ENCODE results near the gene ALKBH5. TPM values are rescaled to one million over a fixed set of nuclear protein-coding genes. Genes with fewer than 3 reads are reported as not detected.
A peak's percentile ranks its signal among the peaks of the same experiment; 100 is the strongest.

The ALKBH5 gene
- total and polyA plus RNA-seq, 2 experiments from 2014 or later: 32.2 to 117 TPM

DNA sequence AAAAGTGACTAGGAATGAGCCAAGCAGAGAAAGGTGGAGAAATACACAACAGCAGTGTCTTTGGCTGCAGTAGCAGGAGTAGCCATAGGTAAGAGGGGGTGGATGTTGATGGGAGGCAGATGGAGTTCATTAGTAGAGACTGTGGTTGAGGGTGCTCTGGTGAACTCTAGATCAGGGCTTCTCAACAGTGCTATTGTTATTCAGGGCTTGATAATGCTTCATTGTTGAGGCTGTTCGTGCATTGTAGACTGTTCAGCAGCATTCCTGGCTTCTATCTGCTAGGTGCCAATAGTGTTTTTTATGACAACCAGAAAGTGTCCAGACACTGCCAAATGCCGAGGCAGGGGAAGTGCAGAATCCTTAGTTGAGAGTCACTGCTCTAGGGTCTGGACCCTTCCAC lies 3.6 kb downstream of the ALKBH5 start:
- Histone ChIP-seq H3K36me3 (ENCODE audit: insufficient read depth) (peaks cover 7% of the 10 kb centered on the region; the same call in 1 of the 2 replicates), H3K27ac (ENCODE audit: low read depth) (peak overlapping the region; percentile 50; the same call in 1 of the 2 replicates), H3K79me2 (replicated peaks; ENCODE audit: insufficient read depth) (peaks cover 81% of the 10 kb centered on the region), H3K27me3 (ENCODE audit: insufficient read depth) (no peaks in the 10 kb centered on the region), H3F3A (replicated peaks; ENCODE audit: low read depth) (peaks cover 19% of the 10 kb centered on the region), H3K9me2 (ENCODE audit: insufficient read depth) (no peaks in the 10 kb centered on the region), H3K4me1 (ENCODE audit: insufficient read depth) (peaks cover 32% of the 10 kb centered on the region), H3K4me2 (peak overlapping the region; percentile 100), H3K4me3 (peak overlapping the region; percentile 67), H4K20me1 (replicated peaks; ENCODE audit: insufficient read depth) (peaks cover 73% of the 10 kb centered on the region), H2AFZ (no peak overlapping the region)
- ATAC-seq (no peak), DNase-seq (ENCODE audit: low spot score) (no peak)
- 0 out of 2 replicates have a peak overlapping the region, but pooled peaks have one; percentile 42 for H3K27ac Mint-ChIP-seq
- H3K4me1 Mint-ChIP-seq: peaks cover 41% of the 10 kb centered on the region
- TF ChIP-seq, protein P1, sequence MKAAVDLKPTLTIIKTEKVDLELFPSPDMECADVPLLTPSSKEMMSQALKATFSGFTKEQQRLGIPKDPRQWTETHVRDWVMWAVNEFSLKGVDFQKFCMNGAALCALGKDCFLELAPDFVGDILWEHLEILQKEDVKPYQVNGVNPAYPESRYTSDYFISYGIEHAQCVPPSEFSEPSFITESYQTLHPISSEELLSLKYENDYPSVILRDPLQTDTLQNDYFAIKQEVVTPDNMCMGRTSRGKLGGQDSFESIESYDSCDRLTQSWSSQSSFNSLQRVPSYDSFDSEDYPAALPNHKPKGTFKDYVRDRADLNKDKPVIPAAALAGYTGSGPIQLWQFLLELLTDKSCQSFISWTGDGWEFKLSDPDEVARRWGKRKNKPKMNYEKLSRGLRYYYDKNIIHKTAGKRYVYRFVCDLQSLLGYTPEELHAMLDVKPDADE (IDR thresholded peaks at IDR 0.05): no peak
- TF ChIP-seq EZH2 (IDR thresholded peaks at IDR 0.05; ENCODE audit: low read depth, unreplicated experiment): no peak
- TF ChIP-seq, protein P2, sequence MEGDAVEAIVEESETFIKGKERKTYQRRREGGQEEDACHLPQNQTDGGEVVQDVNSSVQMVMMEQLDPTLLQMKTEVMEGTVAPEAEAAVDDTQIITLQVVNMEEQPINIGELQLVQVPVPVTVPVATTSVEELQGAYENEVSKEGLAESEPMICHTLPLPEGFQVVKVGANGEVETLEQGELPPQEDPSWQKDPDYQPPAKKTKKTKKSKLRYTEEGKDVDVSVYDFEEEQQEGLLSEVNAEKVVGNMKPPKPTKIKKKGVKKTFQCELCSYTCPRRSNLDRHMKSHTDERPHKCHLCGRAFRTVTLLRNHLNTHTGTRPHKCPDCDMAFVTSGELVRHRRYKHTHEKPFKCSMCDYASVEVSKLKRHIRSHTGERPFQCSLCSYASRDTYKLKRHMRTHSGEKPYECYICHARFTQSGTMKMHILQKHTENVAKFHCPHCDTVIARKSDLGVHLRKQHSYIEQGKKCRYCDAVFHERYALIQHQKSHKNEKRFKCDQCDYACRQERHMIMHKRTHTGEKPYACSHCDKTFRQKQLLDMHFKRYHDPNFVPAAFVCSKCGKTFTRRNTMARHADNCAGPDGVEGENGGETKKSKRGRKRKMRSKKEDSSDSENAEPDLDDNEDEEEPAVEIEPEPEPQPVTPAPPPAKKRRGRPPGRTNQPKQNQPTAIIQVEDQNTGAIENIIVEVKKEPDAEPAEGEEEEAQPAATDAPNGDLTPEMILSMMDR (conservative IDR thresholded peaks at IDR 0.05; ENCODE audit: low read depth in 2 of 2): no peak
- TF ChIP-seq CREB1 (CRISPR knock-in tag; IDR thresholded peaks at IDR 0.05; ENCODE audit: low read depth): no peak
- TF ChIP-seq, protein P3, sequence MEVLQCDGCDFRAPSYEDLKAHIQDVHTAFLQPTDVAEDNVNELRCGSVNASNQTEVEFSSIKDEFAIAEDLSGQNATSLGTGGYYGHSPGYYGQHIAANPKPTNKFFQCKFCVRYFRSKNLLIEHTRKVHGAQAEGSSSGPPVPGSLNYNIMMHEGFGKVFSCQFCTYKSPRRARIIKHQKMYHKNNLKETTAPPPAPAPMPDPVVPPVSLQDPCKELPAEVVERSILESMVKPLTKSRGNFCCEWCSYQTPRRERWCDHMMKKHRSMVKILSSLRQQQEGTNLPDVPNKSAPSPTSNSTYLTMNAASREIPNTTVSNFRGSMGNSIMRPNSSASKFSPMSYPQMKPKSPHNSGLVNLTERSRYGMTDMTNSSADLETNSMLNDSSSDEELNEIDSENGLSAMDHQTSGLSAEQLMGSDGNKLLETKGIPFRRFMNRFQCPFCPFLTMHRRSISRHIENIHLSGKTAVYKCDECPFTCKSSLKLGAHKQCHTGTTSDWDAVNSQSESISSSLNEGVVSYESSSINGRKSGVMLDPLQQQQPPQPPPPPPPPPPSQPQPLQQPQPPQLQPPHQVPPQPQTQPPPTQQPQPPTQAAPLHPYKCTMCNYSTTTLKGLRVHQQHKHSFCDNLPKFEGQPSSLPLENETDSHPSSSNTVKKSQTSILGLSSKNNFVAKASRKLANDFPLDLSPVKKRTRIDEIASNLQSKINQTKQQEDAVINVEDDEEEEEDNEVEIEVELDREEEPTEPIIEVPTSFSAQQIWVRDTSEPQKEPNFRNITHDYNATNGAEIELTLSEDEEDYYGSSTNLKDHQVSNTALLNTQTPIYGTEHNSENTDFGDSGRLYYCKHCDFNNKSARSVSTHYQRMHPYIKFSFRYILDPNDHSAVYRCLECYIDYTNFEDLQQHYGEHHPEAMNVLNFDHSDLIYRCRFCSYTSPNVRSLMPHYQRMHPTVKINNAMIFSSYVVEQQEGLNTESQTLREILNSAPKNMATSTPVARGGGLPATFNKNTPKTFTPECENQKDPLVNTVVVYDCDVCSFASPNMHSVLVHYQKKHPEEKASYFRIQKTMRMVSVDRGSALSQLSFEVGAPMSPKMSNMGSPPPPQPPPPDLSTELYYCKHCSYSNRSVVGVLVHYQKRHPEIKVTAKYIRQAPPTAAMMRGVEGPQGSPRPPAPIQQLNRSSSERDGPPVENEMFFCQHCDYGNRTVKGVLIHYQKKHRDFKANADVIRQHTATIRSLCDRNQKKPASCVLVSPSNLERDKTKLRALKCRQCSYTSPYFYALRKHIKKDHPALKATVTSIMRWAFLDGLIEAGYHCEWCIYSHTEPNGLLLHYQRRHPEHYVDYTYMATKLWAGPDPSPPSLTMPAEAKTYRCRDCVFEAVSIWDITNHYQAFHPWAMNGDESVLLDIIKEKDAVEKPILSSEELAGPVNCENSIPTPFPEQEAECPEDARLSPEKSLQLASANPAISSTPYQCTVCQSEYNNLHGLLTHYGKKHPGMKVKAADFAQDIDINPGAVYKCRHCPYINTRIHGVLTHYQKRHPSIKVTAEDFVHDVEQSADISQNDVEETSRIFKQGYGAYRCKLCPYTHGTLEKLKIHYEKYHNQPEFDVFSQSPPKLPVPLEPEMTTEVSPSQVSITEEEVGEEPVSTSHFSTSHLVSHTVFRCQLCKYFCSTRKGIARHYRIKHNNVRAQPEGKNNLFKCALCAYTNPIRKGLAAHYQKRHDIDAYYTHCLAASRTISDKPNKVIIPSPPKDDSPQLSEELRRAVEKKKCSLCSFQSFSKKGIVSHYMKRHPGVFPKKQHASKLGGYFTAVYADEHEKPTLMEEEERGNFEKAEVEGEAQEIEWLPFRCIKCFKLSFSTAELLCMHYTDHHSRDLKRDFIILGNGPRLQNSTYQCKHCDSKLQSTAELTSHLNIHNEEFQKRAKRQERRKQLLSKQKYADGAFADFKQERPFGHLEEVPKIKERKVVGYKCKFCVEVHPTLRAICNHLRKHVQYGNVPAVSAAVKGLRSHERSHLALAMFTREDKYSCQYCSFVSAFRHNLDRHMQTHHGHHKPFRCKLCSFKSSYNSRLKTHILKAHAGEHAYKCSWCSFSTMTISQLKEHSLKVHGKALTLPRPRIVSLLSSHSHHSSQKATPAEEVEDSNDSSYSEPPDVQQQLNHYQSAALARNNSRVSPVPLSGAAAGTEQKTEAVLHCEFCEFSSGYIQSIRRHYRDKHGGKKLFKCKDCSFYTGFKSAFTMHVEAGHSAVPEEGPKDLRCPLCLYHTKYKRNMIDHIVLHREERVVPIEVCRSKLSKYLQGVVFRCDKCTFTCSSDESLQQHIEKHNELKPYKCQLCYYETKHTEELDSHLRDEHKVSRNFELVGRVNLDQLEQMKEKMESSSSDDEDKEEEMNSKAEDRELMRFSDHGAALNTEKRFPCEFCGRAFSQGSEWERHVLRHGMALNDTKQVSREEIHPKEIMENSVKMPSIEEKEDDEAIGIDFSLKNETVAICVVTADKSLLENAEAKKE (CRISPR knock-in tag; IDR thresholded peaks at IDR 0.05): no peak
- TF ChIP-seq ZNF114 (CRISPR knock-in tag; IDR thresholded peaks at IDR 0.05): no peak
- TF ChIP-seq STAT1 (IDR thresholded peaks at IDR 0.05; ENCODE audit: unreplicated experiment): no peak
- no peak for TF ChIP-seq NANOG (IDR thresholded peaks at IDR 0.05; ENCODE audit: borderline replicate concordance)
- TF ChIP-seq EZH2phosphoT487 (IDR thresholded peaks at IDR 0.05; ENCODE audit: unreplicated experiment): no peak
- TF ChIP-seq, protein P4, sequence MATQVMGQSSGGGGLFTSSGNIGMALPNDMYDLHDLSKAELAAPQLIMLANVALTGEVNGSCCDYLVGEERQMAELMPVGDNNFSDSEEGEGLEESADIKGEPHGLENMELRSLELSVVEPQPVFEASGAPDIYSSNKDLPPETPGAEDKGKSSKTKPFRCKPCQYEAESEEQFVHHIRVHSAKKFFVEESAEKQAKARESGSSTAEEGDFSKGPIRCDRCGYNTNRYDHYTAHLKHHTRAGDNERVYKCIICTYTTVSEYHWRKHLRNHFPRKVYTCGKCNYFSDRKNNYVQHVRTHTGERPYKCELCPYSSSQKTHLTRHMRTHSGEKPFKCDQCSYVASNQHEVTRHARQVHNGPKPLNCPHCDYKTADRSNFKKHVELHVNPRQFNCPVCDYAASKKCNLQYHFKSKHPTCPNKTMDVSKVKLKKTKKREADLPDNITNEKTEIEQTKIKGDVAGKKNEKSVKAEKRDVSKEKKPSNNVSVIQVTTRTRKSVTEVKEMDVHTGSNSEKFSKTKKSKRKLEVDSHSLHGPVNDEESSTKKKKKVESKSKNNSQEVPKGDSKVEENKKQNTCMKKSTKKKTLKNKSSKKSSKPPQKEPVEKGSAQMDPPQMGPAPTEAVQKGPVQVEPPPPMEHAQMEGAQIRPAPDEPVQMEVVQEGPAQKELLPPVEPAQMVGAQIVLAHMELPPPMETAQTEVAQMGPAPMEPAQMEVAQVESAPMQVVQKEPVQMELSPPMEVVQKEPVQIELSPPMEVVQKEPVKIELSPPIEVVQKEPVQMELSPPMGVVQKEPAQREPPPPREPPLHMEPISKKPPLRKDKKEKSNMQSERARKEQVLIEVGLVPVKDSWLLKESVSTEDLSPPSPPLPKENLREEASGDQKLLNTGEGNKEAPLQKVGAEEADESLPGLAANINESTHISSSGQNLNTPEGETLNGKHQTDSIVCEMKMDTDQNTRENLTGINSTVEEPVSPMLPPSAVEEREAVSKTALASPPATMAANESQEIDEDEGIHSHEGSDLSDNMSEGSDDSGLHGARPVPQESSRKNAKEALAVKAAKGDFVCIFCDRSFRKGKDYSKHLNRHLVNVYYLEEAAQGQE (IDR thresholded peaks at IDR 0.05; ENCODE audit: unreplicated experiment): no peak
- TF ChIP-seq JUNB (IDR thresholded peaks at IDR 0.05; ENCODE audit: unreplicated experiment): no peak
- peaks cover 43% of the 10 kb centered on the region for H3K36me3 Mint-ChIP-seq (ENCODE audit: low read depth)
- peak overlapping the region; percentile 94 for H3K4me3 Mint-ChIP-seq
- H3K9me3 Mint-ChIP-seq: no peaks in the 10 kb centered on the region
- peaks cover 14% of the 10 kb centered on the region for H3K27me3 Mint-ChIP-seq (ENCODE audit: insufficient read depth, low read depth, poor library complexity)

Data from GM23338 (cell line).